Hematopoietic multipotent progenitor cell treated with erythropoietin and hydrocortisone succinate and interleukin-3 and kit ligand, for 4 days (in vitro differentiated cells): ENCODE results near the gene MSI2.
"Not testable (repeated sequence)": the region's sequence is repeated elsewhere in the genome, so short reads cannot be mapped to it uniquely, and the experiment has no call there.

Experiments
- DNase-seq: peaks from one replicate; pipeline ENCODE4 v3.0.0-alpha.2; 2015

The MSI2 gene

DNA sequence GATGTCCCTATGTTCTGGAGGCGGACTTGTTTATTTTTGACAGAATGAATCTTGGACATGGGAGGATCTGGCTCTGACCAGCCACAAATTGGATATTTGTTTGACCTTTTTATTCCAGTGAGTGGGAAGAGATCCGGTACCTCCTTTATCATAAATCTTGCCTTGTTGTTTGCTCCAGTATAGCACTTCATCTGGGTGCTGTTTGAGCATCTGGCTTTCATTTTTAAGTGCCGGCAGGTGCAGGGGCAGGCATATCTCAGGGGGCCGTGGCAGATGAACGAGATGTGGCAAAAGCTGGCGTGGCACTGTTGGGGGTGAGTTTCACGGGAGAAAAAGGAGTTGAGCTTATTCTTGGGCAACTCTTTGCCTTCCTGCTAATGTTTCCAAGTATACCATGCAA lies 37.8 kb downstream of the MSI2 start:
- no peak for DNase-seq

DNA sequence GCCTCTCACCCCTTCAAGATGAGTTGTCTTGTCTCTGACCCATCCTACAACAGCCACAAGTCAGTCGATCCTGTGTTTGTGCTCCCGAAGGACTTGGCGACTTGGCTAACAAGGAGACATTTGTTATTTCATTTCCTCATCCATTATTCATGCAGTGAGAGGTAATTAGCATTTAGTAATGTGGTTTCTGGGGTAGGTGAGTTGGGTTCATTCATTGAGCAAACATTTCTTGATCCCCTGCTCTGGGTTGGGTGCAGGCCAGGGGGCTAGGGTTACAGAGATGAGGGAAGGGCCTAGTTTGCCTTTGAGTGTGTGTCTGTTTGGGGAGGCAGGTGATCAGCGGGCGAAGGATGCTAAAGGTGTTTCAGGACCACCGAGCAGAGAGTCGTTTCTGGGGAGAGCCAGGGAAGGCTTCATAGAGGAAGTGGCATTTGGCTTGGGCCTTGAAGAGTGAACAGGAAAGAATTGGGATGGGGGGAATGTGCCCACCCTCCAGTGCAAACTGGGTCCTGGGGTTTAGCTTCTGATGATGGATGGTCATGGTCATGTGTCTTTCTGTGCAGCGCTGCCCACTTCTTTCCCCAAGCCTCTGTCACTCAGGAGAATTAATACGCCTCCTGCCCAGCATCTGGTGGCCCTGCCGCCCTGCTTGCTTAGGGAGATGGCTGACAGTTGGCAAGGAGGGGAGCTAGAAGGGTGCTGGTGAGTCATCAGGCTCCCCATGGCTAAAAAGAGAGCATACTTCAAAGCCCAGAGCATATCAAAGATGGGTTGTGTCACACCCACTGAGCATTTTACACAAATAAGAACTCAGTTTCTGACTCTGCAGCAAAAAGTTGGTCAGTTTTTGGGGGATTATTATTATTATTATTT lies 38.5 kb downstream of the MSI2 start:
- DNase-seq, result peak; percentile 74

DNA sequence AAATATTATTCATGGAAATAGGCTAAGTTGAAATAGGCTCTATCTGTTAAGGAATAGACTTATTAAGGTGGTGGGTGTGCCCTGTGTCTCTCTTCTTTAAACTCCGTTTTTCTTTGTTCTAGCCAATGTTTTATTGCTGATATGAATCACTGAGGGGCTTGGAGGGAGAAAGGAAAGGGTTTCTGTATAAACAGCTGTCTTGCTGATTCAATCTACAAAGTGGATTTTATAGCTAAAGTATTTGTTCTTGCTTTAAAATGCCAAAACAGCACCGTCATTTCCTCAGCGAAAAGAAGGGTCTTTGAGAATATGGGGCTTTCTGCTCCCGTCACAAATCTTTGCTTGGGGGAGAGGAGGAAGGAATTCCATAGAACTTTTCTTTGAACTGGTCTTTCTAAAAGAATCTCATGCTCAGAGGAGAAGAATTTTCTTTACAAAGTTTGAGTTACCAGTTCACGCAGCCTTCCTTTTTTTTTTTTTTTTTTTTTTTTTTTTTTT lies 39.3 kb downstream of the MSI2 start:
- peak; percentile 50 for DNase-seq

DNA sequence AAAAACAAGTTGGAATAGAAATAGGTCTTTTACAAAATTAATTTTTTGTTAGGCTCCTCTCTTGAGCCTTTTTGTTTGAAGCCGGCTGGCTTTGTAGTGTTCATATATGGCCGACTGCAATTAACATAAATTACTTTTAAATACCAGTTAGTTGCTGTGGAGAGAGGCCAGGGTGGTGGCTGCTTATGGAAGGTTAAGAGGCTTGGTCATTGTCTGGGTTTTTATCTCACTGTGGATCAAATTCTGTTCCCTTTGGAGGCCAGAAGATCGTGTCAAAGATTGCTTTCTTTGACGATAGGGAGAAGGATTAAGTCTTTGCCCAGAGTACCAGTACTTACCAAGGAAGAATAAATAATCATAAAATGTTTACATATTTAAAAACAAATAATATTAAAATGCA lies 39.9 kb downstream of the MSI2 start:
- DNase-seq, result peak; percentile 24

DNA sequence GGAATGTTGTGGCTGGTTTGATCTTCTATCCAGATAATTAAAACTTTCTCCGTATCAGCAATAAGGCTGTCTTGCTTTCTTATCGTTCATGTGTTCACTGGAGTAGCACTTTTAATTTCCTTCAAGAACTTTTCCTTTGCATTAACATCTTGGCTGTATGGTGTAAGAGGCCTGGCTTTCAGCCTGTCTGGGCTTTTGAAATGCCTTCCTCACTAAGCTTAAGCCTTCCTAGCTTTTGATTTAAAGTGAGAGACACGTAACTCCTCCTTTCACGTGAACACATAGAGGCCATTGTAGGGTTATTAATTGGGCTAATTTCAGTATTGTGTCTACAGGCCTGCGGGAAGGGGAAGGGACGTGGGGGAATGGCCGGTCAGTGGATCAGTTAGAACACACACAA lies 42.9 kb downstream of the MSI2 start:
- no peak for DNase-seq

DNA sequence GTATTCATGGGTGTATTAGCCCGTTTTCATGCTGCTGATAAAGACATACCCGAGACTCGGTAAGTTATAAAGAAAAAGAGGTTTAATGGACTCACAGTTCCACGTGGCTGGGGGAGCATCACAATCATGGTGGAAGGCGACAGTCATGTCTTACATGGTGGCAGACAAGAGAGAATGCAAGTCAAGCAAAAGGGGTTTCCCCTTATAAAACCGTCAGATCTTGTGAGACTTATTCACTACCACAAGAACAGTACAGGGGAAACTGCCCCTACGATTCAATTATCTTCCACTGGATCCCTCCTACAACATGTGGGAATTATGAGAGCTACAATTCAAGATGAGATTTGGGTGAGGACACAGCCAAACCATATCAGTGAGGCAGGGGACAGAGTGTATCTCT lies 44.3 kb downstream of the MSI2 start:
- DNase-seq, result not testable (repeated sequence)

DNA sequence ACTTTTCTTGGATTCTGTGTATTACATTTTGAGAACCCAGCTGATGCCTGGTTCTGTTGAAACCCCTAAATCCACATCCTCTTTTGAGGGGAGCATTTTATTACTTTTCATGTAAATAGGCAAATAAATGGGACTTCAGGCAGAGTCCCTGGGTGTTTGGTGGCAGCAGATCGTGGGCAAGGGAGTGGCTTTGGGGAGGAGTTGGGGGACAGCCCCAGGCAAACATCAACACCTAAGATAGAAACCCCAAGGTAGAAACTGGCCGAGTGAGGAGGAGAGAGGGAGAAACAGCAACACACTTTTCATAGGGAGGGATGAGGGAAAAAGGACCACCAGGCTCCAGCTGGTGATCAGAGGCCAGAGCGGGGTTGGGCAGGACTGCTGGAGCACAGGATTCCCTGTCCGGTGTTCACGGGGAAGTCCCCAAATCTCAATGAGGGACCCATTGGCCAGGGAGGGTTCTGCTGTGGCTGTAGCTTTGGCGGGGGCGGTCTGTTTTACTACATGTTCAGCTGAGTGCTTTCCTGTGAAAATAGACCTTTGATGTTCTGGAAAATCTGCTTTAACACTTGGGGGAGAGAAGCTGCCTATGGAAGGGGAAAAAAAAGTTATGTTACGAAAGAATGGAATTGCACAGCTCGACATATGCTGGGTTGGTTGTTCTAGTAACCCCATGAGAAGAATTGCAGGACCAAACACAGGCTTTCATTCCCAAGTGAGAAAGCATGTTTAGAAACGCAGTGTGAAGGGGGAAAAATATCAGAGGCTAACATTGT lies 46.6 kb downstream of the MSI2 start:
- no peak for DNase-seq

DNA sequence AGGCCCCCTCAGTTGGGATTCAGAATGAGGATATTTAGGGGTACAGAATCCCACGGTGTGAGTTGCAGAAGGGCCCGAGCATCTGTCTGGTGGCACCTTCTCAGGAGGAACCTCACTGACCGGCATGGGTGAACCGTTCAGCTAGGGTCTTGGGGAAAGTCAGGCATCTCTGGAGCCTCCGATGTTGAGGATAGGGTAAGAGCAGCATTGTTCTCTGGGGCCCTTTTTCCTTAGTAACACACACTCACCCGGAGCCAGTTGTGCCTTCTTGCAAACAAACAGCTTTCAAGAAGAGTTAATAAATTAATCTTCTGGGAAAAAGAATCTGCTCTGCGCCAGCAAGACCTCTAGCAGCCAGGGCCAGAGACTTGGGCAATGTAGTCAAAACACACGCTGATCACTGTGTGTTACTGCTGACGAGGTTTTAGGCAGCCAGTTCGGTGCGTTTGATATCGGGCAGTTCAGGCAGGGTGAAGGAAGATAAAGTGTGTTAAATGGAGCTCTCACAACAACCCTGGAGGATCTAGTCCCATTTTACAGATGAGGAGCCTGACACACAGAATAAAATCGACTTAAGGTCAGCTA lies 48.9 kb downstream of the MSI2 start:
- no peak for DNase-seq

- DNase-seq, result no peak
Observed at GRCh38 chr17:57305908-57306504, 49.7 kb downstream of the MSI2 start.

DNA sequence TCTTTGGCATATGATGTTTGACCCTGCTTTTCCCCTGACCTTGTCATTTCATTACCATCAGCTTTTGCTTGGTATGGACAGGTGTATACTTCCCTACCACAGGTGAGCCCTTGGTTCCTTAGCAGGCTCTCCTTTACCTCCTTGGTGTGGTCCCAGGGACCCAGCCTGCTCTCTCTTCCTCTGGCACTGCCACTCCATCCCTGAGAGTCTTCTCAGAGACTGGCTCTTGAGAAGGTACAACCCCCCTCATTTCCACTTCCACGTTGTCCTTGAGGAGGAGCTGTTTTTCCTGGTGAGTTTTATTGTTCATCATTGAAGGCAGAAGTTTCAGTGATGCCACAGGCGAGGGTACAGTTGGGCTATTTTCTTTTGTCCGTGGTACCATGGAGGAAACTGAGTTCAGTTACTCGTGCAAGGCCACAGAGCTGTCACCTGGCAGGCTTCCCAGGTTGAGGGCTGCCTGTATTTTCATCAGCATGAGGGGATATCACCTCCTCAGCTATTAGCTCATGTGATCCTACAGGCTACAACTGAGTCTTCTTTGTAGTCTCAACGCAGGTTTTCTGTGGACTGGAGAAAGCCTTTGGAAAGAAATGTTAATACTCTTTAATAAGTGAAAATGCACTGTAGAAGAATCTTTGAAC lies 52.3 kb downstream of the MSI2 start:
- no peak for DNase-seq

DNA sequence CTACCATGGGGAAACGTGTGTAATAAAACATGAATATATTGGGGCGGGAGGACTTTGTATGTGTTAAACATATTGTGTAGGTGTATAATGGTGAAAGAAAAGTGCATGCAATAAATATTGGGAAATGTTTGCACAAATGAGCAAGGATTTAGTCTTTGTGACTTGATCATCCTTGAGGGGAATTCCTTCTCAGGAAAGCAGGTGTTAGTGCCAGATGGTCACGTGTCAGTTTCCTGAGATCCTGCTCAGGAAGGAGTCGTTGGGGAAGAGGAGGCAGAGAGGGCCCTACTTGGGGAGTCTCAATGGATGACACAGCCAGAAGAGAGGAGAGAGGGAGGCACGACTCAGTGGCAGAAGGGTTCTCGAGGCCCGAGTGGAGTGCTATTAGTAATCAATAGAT lies 53.2 kb downstream of the MSI2 start:
- no peak for DNase-seq

GRCh38 chr17:57311281-57312216 lies 55.2 kb downstream of the MSI2 start:
- no peak for DNase-seq

DNA sequence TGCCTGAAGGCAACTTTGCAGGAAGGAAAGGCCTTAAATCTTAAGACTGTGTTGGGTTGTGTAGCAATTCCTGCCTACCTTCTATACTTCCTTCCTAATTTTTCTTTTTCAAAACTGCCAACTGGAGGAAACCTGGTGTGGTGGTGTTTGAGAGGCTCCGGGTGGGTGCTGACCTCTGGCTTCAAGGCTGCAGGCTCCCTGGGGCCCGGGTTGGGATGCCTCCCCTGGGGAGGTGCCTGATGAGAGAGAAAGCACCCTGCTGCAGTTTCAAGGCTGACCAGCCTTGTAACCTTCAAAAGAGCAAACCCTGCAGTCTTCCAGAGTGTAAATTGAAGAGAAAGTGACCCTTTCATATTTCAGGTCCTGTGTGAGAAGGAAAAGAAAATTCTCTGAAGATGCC lies 55.9 kb downstream of the MSI2 start:
- DNase-seq, result no peak

DNA sequence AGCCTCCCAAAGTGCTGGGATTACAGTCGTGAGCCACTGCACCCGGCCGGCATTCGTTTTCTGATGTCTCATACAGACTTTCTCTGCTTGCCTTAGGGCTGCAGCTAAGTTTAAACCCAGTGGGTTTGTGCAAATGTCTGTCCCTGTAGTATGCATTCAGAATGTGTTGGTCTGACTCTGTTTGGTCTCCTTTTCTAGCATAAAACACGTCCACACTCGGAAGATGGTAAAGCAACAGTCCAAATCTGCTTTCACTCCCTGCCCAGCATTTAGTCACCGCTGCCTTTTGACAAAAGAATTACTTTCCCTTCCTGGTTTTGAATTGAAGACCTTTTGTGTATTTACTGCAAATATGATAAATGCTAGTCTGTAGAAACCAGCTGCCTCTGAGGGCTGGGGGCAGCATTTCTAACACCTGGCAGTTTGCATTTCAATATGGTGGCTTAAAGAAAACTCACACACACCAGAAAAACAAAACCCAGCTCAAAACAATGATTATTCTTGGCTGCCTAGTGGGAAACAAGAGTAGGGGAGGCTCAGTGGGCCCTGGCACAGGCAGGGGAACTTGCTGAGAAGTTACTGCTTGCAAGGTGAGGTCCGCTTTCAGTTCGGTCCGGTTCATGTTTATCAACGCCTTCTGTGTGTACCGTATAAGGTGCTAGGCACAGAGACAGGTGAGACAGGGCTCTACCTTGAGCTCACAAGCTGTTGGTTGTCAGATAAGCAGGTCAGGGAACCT lies 56.9 kb downstream of the MSI2 start:
- no peak for DNase-seq

GRCh38 chr17:57315061-57316015 lies 59.0 kb downstream of the MSI2 start:
- no peak for DNase-seq

DNA sequence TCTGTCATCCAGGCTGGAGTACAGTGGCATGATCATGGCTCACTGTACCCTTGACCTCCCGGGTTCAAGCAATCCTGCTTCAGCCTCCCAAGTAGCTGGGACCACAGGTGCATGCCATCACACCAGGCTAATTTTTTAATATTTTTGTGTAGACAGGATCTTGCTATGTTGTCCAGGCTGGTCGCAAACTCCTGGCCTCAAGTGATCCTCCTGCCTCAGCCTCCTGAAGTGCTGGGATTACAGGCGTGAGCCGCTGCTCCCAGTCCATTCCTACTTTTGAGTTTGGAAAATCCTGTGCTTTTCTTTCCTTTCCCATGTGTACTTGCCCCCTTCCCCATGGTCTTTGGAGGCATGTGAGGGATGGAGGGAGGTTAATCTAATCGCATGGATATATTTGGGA lies 60.0 kb downstream of the MSI2 start:
- no peak for DNase-seq

GRCh38 chr17:57317079-57317478 lies 60.8 kb downstream of the MSI2 start:
- DNase-seq, result no peak

DNA sequence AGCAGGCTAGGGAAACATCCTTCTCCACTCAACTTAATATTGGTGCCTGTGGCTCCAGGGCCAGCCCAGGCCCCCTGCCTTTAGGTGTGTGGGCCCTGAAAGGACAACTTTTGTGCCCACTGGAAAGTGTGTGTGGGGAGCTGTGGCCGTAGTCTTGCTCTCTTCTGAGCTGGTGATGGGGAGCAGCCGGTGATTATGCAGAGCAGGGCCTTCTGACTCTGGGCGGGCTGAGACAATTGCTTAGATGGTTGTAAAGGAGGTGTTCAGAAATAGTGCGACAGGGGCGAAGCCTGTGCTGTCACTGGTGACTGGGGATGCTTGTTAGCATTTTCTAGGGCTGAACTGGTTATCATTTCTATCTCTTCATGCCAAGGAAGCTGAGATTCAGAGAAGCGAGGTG lies 62.6 kb downstream of the MSI2 start:
- DNase-seq, result no peak

DNA sequence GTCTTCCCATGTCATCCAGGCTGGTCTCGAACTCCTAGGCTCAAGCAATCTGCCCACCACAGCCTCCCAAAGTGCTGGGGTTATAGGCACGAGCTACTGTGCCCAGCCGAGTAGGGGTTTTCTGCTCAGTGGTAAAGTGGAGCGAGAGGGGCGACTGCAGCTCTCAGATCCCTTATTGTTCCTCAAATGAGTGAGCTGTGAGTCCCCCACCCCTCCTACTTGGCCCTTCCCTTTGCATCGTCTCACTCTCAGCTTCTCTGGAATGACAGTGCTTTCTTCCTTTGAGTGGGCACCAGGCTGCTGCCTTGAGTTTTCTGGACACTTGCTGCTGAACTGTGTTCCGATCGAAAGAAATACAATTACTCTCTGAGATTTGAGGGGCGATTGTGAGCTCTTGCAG lies 63.5 kb downstream of the MSI2 start:
- DNase-seq, result no peak

DNA sequence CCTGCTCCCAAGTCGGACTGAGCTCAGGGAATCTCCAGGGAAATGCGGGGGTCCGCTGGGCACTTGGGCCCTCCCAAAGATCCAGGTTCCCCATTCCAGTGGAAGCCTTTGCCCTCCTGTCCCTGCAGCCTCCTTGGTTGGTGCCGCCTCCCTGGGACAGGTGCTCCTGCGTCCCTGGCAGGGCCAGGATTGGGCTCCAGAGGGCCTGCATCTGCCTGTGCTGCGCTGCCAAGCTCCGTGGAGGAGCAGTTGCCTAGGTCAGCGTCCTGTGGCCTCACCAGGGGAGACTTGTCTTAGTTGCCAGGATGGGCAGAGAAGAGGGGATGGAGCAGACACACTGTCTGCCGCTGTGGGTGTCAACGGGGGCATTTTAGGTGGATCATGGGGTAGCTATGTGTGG lies 67.1 kb downstream of the MSI2 start:
- DNase-seq, result no peak
